A549 (cell line): ENCODE measurements around the gene ARAP1.

Source experiments
- KDM5A ChIP-seq: fragments of 200-600 bp; sonication (generic); IDR thresholded peaks from 2 replicates; pipeline ENCODE4 v1.6.1; 2016; ENCODE audit warnings: antibody characterized with exemption, mild to moderate bottlenecking
- POLR2A ChIP-seq: IDR thresholded peaks from 2 replicates; pipeline ENCODE4 v1.6.1; 2012; ENCODE audit warnings: mild to moderate bottlenecking, low read length

DNA sequence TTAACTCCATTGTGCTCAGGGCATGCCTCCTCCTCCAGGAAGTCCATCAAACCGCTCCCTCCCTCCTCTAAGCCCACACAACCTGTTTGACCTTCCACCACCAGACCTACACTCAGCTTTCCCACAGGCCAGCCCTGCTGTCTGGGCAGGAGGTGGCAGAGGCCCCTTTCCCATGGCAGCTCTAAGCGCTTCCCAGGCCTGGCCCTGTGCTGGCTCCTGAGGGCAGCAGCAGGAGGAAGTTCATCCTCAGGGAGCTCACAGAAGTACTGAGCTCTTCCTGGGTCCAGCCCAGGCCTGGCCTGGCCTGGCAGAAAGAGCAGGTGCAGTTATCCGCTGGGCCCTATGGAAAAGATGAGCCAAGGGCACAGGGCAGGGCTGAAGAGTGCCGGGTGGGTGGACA, 31.4 kb downstream of the ARAP1 start:
- no peak for TF ChIP-seq POLR2A
- no peak for TF ChIP-seq KDM5A
